ENCODE measurements around the gene PLXNA4.

- TF ChIP-seq, protein P1, sequence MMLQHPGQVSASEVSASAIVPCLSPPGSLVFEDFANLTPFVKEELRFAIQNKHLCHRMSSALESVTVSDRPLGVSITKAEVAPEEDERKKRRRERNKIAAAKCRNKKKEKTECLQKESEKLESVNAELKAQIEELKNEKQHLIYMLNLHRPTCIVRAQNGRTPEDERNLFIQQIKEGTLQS (IDR thresholded peaks at IDR 0.05) = no peak
- TF ChIP-seq TAF1 (conservative IDR thresholded peaks at IDR 0.05) = no peak
- no peak for TF ChIP-seq CTCF (IDR thresholded peaks at IDR 0.05; ENCODE audit: low read depth, low read length, missing input control)
- TF ChIP-seq REST (IDR thresholded peaks at IDR 0.05) = no peak
- no peak for TF ChIP-seq SP1 (IDR thresholded peaks at IDR 0.05)
- TF ChIP-seq, protein P2, sequence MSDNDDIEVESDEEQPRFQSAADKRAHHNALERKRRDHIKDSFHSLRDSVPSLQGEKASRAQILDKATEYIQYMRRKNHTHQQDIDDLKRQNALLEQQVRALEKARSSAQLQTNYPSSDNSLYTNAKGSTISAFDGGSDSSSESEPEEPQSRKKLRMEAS (IDR thresholded peaks at IDR 0.05) = no peak
- TF ChIP-seq JUND (IDR thresholded peaks at IDR 0.05) = no peak
- no peak for TF ChIP-seq FOXA1 (IDR thresholded peaks at IDR 0.05)
- TF ChIP-seq NR2F2 (IDR thresholded peaks at IDR 0.05) = no peak
- no peak for TF ChIP-seq YY1 (IDR thresholded peaks at IDR 0.05)
- TF ChIP-seq HNF4A (conservative IDR thresholded peaks at IDR 0.05) = no peak
- no peak for TF ChIP-seq GABPA (IDR thresholded peaks at IDR 0.05 in 1 of 2, conservative IDR thresholded peaks at IDR 0.05 in 1 of 2)
These were observed 61.8 kb downstream of the PLXNA4 start for GRCh38 chr7:132514430-132514829.
